ENCODE data around the gene RPS6KA2.

The RPS6KA2 gene

DNA sequence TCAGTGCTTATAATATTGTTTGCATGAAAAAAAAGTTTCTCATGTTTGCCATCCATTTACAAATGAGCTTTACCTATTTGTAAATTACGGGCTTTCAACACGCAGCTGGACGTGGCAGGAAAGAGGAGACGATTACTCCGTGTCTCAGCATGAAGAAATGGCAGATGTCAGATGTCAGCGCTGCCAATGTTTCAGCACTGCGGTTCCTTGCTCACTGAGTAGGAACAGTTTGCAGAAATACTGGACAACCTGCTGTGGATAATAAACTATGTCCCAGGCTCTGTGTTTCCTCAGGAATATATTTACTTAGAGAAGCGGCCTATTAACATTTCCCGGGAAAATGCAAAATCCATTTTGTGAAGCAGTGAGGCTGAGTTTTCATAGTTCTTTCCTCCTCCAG, 63.2 kb downstream of the RPS6KA2 start:
- no peak for TF ChIP-seq ZFX (IDR thresholded peaks at IDR 0.05)
- TF ChIP-seq, protein P1, sequence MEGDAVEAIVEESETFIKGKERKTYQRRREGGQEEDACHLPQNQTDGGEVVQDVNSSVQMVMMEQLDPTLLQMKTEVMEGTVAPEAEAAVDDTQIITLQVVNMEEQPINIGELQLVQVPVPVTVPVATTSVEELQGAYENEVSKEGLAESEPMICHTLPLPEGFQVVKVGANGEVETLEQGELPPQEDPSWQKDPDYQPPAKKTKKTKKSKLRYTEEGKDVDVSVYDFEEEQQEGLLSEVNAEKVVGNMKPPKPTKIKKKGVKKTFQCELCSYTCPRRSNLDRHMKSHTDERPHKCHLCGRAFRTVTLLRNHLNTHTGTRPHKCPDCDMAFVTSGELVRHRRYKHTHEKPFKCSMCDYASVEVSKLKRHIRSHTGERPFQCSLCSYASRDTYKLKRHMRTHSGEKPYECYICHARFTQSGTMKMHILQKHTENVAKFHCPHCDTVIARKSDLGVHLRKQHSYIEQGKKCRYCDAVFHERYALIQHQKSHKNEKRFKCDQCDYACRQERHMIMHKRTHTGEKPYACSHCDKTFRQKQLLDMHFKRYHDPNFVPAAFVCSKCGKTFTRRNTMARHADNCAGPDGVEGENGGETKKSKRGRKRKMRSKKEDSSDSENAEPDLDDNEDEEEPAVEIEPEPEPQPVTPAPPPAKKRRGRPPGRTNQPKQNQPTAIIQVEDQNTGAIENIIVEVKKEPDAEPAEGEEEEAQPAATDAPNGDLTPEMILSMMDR (conservative IDR thresholded peaks at IDR 0.05): no peak

DNA sequence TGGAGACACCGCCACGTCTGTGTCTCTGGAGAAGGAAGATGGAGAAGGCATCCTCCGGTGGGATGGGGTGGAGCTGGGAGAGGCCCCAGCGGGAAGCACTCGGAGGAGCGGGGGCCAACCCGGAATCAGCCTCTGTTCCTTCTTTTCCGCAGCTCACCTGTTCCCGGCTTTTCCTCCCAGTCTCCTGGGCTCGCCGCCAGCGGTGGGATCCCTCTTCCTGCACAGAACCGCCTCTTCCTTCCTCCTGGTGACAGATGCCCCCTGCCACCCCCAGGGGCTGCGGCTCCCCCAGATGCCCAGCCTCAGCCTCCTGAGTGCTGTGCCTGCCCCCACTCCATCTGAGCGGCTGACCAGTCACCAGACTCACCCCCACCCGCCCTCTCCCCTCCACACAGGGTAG, 63.9 kb downstream of the RPS6KA2 start:
- no peak for TF ChIP-seq ZFX (IDR thresholded peaks at IDR 0.05)
- TF ChIP-seq, protein P1 (conservative IDR thresholded peaks at IDR 0.05): no peak
- H3K27ac ChIP-seq: no peak overlapping the region

More for the DNA sequence above, 63.2 kb downstream of the RPS6KA2 start:
- H3K27ac ChIP-seq: no peak overlapping the region

- H3K27ac ChIP-seq: no peak overlapping the region
- TF ChIP-seq ZFX (IDR thresholded peaks at IDR 0.05): no peak
- TF ChIP-seq, protein P1 (conservative IDR thresholded peaks at IDR 0.05): no peak
Measured at GRCh38 chr6:166562726-166563125, 64.3 kb downstream of the RPS6KA2 start.

DNA sequence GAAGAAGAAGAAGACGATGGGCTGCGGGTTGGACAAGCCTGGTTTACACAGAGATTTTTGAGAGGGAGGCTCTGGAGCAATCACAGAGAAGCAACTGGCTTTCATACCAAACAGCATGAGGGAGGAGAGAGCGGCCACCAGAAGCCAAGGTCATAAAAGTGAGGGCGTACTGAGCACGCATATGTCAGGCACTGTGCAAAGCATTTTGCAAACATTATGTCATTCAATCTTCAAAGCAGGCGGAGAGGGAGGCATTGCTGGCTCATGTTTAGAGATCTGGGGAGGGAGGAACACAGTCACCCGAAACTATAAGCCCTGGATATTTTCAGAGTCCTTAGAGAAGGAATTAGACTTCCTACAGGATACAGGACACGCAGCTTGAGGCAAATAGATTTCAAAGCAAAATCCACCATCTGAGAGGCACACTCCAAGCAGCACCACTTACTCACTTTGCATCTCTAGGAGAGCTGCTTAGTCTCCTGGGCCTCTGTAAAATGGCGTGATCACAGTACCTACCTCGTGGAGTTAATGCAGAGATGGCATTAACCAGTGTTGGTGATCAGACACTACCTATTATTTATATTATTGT, 65.2 kb downstream of the RPS6KA2 start:
- TF ChIP-seq ZFX (IDR thresholded peaks at IDR 0.05): no peak
- TF ChIP-seq, protein P1 (conservative IDR thresholded peaks at IDR 0.05): no peak
- H3K27ac ChIP-seq: no peak overlapping the region

GRCh38 chr6:166560222-166560621, 66.8 kb downstream of the RPS6KA2 start:
- no peak overlapping the region for H3K27ac ChIP-seq
- TF ChIP-seq, protein P1 (conservative IDR thresholded peaks at IDR 0.05): no peak
- TF ChIP-seq ZFX (IDR thresholded peaks at IDR 0.05): no peak

DNA sequence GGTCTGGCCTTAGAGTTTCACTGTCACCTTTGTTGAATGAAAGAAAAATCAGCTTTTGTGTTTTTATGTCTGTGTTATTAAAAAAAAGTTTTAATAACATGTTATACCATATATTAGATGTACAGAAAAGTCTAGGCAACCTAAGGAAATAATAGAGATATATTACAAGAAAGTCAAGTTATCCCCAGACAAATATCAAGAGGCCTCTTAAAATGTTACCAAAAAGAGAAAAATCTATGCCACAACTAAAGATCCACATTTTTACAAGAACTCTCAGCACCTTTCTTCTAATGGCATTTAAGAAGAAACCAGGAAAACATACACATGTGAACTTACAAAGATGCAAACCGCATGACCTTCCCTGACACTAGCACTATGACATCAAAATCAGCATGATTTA, 67.4 kb downstream of the RPS6KA2 start:
- TF ChIP-seq, protein P1 (conservative IDR thresholded peaks at IDR 0.05): no peak
- no peak for TF ChIP-seq ZFX (IDR thresholded peaks at IDR 0.05)
- no peak overlapping the region for H3K27ac ChIP-seq

DNA sequence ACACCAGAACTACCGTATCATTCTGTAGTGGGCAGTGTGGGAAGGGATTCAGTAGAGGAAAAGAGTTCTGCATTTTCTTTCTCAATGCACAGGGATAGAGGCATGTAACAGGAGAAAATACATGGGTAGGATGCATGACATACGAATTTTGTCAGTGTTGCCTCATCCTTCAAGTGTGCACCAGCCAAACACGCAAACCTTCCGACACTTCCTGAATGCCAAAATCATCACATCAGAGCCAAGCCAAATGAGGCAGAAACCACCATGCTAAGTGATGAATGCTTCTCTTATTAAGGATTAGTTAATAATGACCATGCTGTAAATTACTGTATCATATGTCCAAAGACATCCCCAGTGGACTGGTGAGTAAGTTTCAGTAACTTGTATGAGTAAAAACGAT, 67.8 kb downstream of the RPS6KA2 start:
- no peak overlapping the region for H3K27ac ChIP-seq
- no peak for TF ChIP-seq ZFX (IDR thresholded peaks at IDR 0.05)

Data from C4-2B (cell line).